Heart left ventricle (tissue), 13 donors: ENCODE data around the gene KRTAP5-6.

ENCODE experiments used
- POLR2A ChIP-seq, 2 donors: fragments of 450-650 bp; IDR thresholded peaks; one replicate each; pipeline ENCODE4 v1.6.1; 2017; ENCODE audit warnings: antibody characterized with exemption in 2 of 2, mild to moderate bottlenecking in 2 of 2, moderate library complexity in 2 of 2
- TF ChIP-seq, protein P1 (sequence below), 12 donors: fragments of 200-600 bp; sonication (generic) in 4 of 12; IDR thresholded peaks; one replicate each; pipeline versions ENCODE4 v1.5.0 to v1.8.0; 2018 to 2022; ENCODE audit warnings: antibody characterized with exemption in 12 of 12, mild to moderate bottlenecking in 5 of 12
- donor health status: ischemic (EF 13 %, LVEDD 7.1; RV severe dilation, severe dysfunction).
- donor health status: DM: no; HTN: yes; CAD: no.
- donor health status: DM: no; HTN: no; CAD: no.
- donor health status: ischemic (EF 25% LVEDD 6.9; RV normal size, moderate dysfunction).
- donor health status: ischemic (EF 25% LVEDD 5.7; RV mildly dilated, moderate dysfunction).
- donor health status: ischemic (EF 35%, LVEDD 5.7; RV mildly dilated, moderate dysfunction).
- donor health status: nonischemic (EF 11% LVEDD 7.7; RV severe dilation, severe dysfunction).
- donor health status: DM: yes; HTN: yes; CAD: no.
- donor health status: PGD.
- donor health status: ischemic (EF 29% LVEDD 5.4; RV normal size, mild dysfunction).
- donor health status: nonischemic (EF 23%, LVEDD 6.1; RV moderate dilation, normal function).

DNA sequence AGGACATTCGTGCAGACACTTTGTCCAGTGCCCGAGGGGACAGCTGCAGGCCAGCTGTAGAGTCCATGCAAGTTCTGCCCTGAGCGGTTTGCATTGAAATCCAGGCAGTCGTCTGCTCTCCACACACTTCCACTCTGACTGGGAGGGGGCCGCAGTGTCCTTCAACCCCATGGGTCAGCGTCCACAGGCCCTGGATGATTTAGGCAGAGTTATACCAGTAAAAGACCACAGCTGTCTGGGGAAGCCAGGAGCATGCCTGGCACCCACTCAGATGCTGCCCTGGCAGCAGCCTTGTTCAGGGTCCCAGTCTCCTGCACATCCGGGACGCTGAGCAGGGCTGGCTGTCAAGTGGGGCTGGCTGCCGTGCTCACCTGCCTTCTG, 40.9 kb upstream of the KRTAP5-6 start:
- TF ChIP-seq, protein P1, sequence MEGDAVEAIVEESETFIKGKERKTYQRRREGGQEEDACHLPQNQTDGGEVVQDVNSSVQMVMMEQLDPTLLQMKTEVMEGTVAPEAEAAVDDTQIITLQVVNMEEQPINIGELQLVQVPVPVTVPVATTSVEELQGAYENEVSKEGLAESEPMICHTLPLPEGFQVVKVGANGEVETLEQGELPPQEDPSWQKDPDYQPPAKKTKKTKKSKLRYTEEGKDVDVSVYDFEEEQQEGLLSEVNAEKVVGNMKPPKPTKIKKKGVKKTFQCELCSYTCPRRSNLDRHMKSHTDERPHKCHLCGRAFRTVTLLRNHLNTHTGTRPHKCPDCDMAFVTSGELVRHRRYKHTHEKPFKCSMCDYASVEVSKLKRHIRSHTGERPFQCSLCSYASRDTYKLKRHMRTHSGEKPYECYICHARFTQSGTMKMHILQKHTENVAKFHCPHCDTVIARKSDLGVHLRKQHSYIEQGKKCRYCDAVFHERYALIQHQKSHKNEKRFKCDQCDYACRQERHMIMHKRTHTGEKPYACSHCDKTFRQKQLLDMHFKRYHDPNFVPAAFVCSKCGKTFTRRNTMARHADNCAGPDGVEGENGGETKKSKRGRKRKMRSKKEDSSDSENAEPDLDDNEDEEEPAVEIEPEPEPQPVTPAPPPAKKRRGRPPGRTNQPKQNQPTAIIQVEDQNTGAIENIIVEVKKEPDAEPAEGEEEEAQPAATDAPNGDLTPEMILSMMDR (IDR thresholded peaks at IDR 0.05): no peak
- TF ChIP-seq POLR2A (IDR thresholded peaks at IDR 0.05): no peak
